Endothelial cell of umbilical vein (primary cell): Measurements from ENCODE around the gene HMMR. TPM values are rescaled to one million over a fixed set of nuclear protein-coding genes. Genes with fewer than 3 reads are reported as not detected.

Experiments used
- BruUV-seq: library from RNA; stranded (reverse); fragments of 400-500 nt; replicated peaks from 2 replicates; lab custom pipeline; 2021; lab: Mats Ljungman, UMichigan
- CTCF ChIA-PET: fragments of 300-600, 350-600 bp; sonication (Branson Sonifier 250); formaldehyde crosslinking; loops from one replicate; lab custom pipeline; 2021; ENCODE audit warnings: antibody characterized with exemption, inconsistent platforms; lab: Charles Lee
- POLR2A ChIA-PET: fragments of 300-600, 350-600 bp; sonication (Branson Sonifier 250); formaldehyde crosslinking; loops from one replicate; lab custom pipeline; 2021; ENCODE audit warnings: antibody characterized with exemption, inconsistent platforms; lab: Charles Lee
- DNase-seq: peaks from one replicate; pipeline ENCODE4 v3.0.0-alpha.2; 2011; ENCODE audit warnings: low read depth, low spot score
- FAIRE-seq: peaks from 2 replicates; lab custom pipeline; 2011; peaks lifted over from hg19 to GRCh38; lab: Jason Lieb, UNC
- H2AFZ ChIP-seq: 2 replicates; pipeline ENCODE4 v1.6.0; 2012; ENCODE audit warnings: low read depth, low read length, control low read depth, inconsistent platforms
- H3K27ac ChIP-seq: 2 replicates; pipeline ENCODE4 v1.5.1; 2011; ENCODE audit warnings: low read depth, mild to moderate bottlenecking, control low read depth, low read length, moderate library complexity; ENCODE audit not compliant: insufficient read depth
- H3K27me3 ChIP-seq, 2 experiments: 2 replicates each; pipeline versions ENCODE4 v1.6.0 to v1.6.1; 2011; ENCODE audit warnings: low read length in 2 of 2, mixed read lengths in 1 of 2; ENCODE audit not compliant: control insufficient read depth in 2 of 2, insufficient read depth in 2 of 2
- H3K36me3 ChIP-seq, 2 experiments: 2 replicates in 1 of 2; 3 replicates in 1 of 2; pipeline ENCODE4 v1.5.1; 2011; ENCODE audit warnings: low read length in 2 of 2, mild to moderate bottlenecking in 1 of 2, moderate library complexity in 1 of 2; ENCODE audit not compliant: control insufficient read depth in 2 of 2, insufficient read depth in 2 of 2; ENCODE audit errors: extremely low read depth in 1 of 2
- H3K4me1 ChIP-seq: 3 replicates; pipeline ENCODE4 v1.5.1; 2011; ENCODE audit warnings: mild to moderate bottlenecking, low read length; ENCODE audit not compliant: control insufficient read depth, insufficient read depth; ENCODE audit errors: extremely low read depth
- H3K4me2 ChIP-seq: 2 replicates; pipeline ENCODE4 v1.6.1; 2011; ENCODE audit warnings: low read length, control low read depth, mixed read lengths; ENCODE audit not compliant: insufficient read depth
- H3K4me3 ChIP-seq, 3 experiments: fragments of 200-600 bp in 1 of 3; sonication (generic), shearing (Covaris generic) in 1 of 3; replicated peaks in 1 of 3; 2 replicates each; pipeline ENCODE4 v1.5.1; 2011 to 2016; ENCODE audit warnings: control low read depth in 3 of 3, low read length in 3 of 3, mild to moderate bottlenecking in 2 of 3, inconsistent platforms in 1 of 3, low read depth in 1 of 3, moderate library complexity in 1 of 3; ENCODE audit not compliant: insufficient read depth in 1 of 3
- H3K79me2 ChIP-seq: 2 replicates; pipeline ENCODE4 v1.6.0; 2012; ENCODE audit warnings: low read length, inconsistent platforms; ENCODE audit not compliant: control insufficient read depth, insufficient read depth
- H3K9ac ChIP-seq: replicated peaks from 2 replicates; pipeline ENCODE3; 2011; ENCODE audit warnings: low read length, control low read depth; ENCODE audit not compliant: insufficient read depth; ENCODE audit errors: extremely low read depth
- H3K9me1 ChIP-seq: replicated peaks from 3 replicates; pipeline ENCODE4 v1.6.0; 2011; ENCODE audit warnings: mild to moderate bottlenecking, low read length; ENCODE audit not compliant: control insufficient read depth, insufficient read depth; ENCODE audit errors: extremely low read depth
- H3K9me3 ChIP-seq: replicated peaks from 2 replicates; pipeline ENCODE4 v1.5.1; 2012; ENCODE audit warnings: low read length, inconsistent platforms; ENCODE audit not compliant: control insufficient read depth, insufficient read depth
- H4K20me1 ChIP-seq: replicated peaks from 2 replicates; pipeline ENCODE3; 2011; ENCODE audit warnings: mild to moderate bottlenecking, low read length; ENCODE audit not compliant: control insufficient read depth, insufficient read depth; ENCODE audit errors: extremely low read depth
- EZH2 ChIP-seq: IDR thresholded peaks from 2 replicates; pipeline ENCODE4 v1.6.1; 2012; ENCODE audit warnings: borderline replicate concordance, low read depth, mild to moderate bottlenecking, moderate library complexity, low read length, inconsistent platforms; ENCODE audit not compliant: severe bottlenecking
- FOS ChIP-seq: IDR thresholded peaks from 2 replicates; pipeline ENCODE4 v1.6.1; 2011; ENCODE audit warnings: mild to moderate bottlenecking, low read length, moderate library complexity, borderline replicate concordance; ENCODE audit not compliant: insufficient read depth
- GATA2 ChIP-seq: IDR thresholded peaks from 2 replicates; pipeline ENCODE4 v1.7.0; 2011; ENCODE audit warnings: low read depth, mild to moderate bottlenecking, moderate library complexity, mixed read lengths, low read length; ENCODE audit not compliant: insufficient read length, insufficient read depth
- JUN ChIP-seq: IDR thresholded peaks from 2 replicates; pipeline ENCODE4 v1.6.1; 2011; ENCODE audit warnings: borderline replicate concordance, low read depth; ENCODE audit not compliant: insufficient read length, insufficient read depth
- MYC ChIP-seq: IDR thresholded peaks from one replicate; pipeline ENCODE4 v1.6.1; 2011; ENCODE audit warnings: mild to moderate bottlenecking, low read depth, low read length
- POLR2A ChIP-seq: IDR thresholded peaks from 2 replicates; pipeline ENCODE4 v1.6.1; 2012; ENCODE audit warnings: low read depth, mild to moderate bottlenecking, control low read depth, low read length
- POLR2AphosphoS5 ChIP-seq: IDR thresholded peaks from 2 replicates; pipeline ENCODE4 v1.6.1; 2012; ENCODE audit warnings: low read depth, mild to moderate bottlenecking, control low read depth, low read length, moderate library complexity; ENCODE audit not compliant: insufficient read depth
- dilution Hi-C: fragments of 300-500 bp; cut with MboI; formaldehyde crosslinking; loops from one replicate; pipeline ENCODE4 v1.15.0; 2019; ENCODE audit warnings: low sequenced_read_pairs; ENCODE audit not compliant: extremely low pct_ligation_motif_present
- intact Hi-C: fragments of 100-400 bp; cut with micrococcal nuclease; formaldehyde crosslinking; loops from one replicate; pipeline ENCODE4 v1.10.0; 2022
- polyA plus RNA-seq, 4 experiments: library from polyadenylated mRNA; depleted of rRNA in 3 of 4; stranded (reverse) in 3 of 4; unstranded in 1 of 4; fragments of >200 nt; gene quantifications; 2 replicates each; pipeline versions ENCODE4 v1.2.1 to v1.2.3, GENCODE V29; 2011 to 2012; ENCODE audit warnings: missing spikeins in 1 of 4
- total RNA-seq: library from RNA; stranded (reverse); gene quantifications from 2 replicates; pipeline ENCODE4 v1.2.3, GENCODE V29; 2021
- TF ChIP-seq, protein P1 (sequence below), 2 donors: IDR thresholded peaks; 1 replicate in 1 of 2; 2 replicates in 1 of 2; pipeline ENCODE4 v1.5.1; 2011; ENCODE audit warnings: low read length in 2 of 2, mild to moderate bottlenecking in 2 of 2, moderate library complexity in 2 of 2, control low read depth in 1 of 2, inconsistent platforms in 1 of 2, low read depth in 1 of 2; ENCODE audit not compliant: insufficient read depth in 1 of 2; ENCODE audit errors: extremely low read depth in 1 of 2
- TF ChIP-seq, protein P2 (sequence below): IDR thresholded peaks from 2 replicates; pipeline ENCODE4 v1.6.1; 2011; ENCODE audit not compliant: insufficient read depth, insufficient read length

The HMMR gene
- total and polyA plus RNA-seq, 2 donors (not counting 3 experiments of a cell fraction or from before 2014, with no cell fraction given), result 5.5 to 31.0 TPM

DNA sequence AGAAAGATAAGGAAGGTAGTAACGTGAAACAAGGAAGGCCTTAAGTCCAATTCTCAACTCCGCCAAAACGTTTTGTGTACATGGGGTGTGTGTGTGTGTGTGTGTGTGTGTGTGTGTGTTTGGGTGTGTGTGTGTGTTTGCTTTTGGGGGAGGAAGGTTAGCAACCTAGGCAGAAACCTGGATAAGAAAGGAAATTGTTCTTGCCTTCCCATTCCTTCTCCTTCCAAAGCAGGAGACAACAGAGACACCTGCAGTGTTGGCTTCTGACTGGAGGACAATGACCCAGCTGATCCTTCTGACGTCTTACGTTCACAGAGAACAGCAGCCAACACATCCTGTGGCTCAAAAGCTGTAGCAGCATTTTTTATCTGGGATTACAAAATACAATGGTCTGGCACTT is 27.2 kb upstream of the HMMR start:
- Histone ChIP-seq H3K4me2 (no peak overlapping the region), H3K9ac (no peak overlapping the region), H3K79me2 (peaks cover 9% of the 10 kb centered on the region), H3K4me3 (no peak overlapping the region), H3K9me1 (no peaks in the 10 kb centered on the region), H3K36me3 (no peaks in the 10 kb centered on the region), H3K27ac (no peak overlapping the region), H2AFZ (no peak overlapping the region), H3K27me3 (peaks cover 3 to 10% of the 10 kb centered on the region in 2 experiments), H4K20me1 (no peaks in the 10 kb centered on the region), H3K4me1 (peaks cover 2% of the 10 kb centered on the region), H3K9me3 (no peaks in the 10 kb centered on the region)
- FAIRE-seq (no peak), DNase-seq (no peak)
- no TSS peak for BruUV-seq
- CTCF ChIA-PET, result no interaction called here
- TF ChIP-seq FOS, result no peak
- TF ChIP-seq POLR2AphosphoS5, result no peak
- no peak for TF ChIP-seq JUN
- no peak for TF ChIP-seq POLR2A
- TF ChIP-seq GATA2, result no peak
- TF ChIP-seq MYC, result no peak
- TF ChIP-seq, protein P1, sequence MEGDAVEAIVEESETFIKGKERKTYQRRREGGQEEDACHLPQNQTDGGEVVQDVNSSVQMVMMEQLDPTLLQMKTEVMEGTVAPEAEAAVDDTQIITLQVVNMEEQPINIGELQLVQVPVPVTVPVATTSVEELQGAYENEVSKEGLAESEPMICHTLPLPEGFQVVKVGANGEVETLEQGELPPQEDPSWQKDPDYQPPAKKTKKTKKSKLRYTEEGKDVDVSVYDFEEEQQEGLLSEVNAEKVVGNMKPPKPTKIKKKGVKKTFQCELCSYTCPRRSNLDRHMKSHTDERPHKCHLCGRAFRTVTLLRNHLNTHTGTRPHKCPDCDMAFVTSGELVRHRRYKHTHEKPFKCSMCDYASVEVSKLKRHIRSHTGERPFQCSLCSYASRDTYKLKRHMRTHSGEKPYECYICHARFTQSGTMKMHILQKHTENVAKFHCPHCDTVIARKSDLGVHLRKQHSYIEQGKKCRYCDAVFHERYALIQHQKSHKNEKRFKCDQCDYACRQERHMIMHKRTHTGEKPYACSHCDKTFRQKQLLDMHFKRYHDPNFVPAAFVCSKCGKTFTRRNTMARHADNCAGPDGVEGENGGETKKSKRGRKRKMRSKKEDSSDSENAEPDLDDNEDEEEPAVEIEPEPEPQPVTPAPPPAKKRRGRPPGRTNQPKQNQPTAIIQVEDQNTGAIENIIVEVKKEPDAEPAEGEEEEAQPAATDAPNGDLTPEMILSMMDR (IDR thresholded peaks at IDR 0.05; ENCODE audit: extremely low read depth in 1 of 2, insufficient read depth in 1 of 2, low read depth in 1 of 2, low read length in 2 of 2), result no peak
- TF ChIP-seq EZH2, result no peak
- TF ChIP-seq, protein P2, sequence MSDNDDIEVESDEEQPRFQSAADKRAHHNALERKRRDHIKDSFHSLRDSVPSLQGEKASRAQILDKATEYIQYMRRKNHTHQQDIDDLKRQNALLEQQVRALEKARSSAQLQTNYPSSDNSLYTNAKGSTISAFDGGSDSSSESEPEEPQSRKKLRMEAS, result no peak
- POLR2A ChIA-PET, result no interaction called here
- intact Hi-C loops, result no loop called here
- dilution Hi-C loops, result no loop called here
